K562 (cell line): ENCODE measurements around the gene RNF151.

ENCODE experiments used
- BHLHE40 ChIP-seq: IDR thresholded peaks from 2 replicates; pipeline ENCODE4 v1.6.1; 2011; ENCODE audit warnings: low read length, improper control_type of control experiment
- CSDE1 ChIP-seq, 2 experiments: fragments of 450-650 bp; IDR thresholded peaks; 2 replicates each; pipeline ENCODE4 v1.6.1; 2016; ENCODE audit warnings: mild to moderate bottlenecking in 1 of 2
- CTCF ChIP-seq, 3 experiments: IDR thresholded peaks in 2 of 3; conservative IDR thresholded peaks in 1 of 3; 2 replicates each; pipeline ENCODE4 v1.5.1; 2011 to 2012; ENCODE audit warnings: low read length in 3 of 3, mild to moderate bottlenecking in 3 of 3, control low read depth in 2 of 3, improper control_type of control experiment in 1 of 3, inconsistent platforms in 1 of 3, low read depth in 1 of 3, mixed read lengths in 1 of 3, moderate library complexity in 1 of 3; ENCODE audit not compliant: insufficient read depth in 2 of 3
- HINFP ChIP-seq: fragments of 450-650 bp; conservative IDR thresholded peaks from 2 replicates; pipeline ENCODE4 v1.6.1; 2016; ENCODE audit warnings: missing genetic modification characterization, low read depth, mild to moderate bottlenecking, control low read depth, missing compliant biosample characterization
- IRF1 ChIP-seq: sonication (generic); formaldehyde crosslinking; IDR thresholded peaks from 2 replicates; pipeline ENCODE4 v1.8.0; 2022; ENCODE audit warnings: missing genetic modification reagents, mild to moderate bottlenecking, borderline replicate concordance
- MEF2A ChIP-seq: IDR thresholded peaks from 2 replicates; pipeline ENCODE4 v1.6.1; 2011; ENCODE audit warnings: low read depth, mild to moderate bottlenecking, low read length, moderate library complexity; ENCODE audit not compliant: control insufficient read depth
- SPI1 ChIP-seq: IDR thresholded peaks from 2 replicates; pipeline ENCODE4 v1.6.1; 2011; ENCODE audit warnings: low read depth, low read length, control low read depth, borderline replicate concordance
- TAF1 ChIP-seq: IDR thresholded peaks from 2 replicates; pipeline ENCODE4 v1.6.1; 2011; ENCODE audit warnings: mild to moderate bottlenecking, low read length, moderate library complexity; ENCODE audit not compliant: insufficient read depth, control insufficient read depth, severe bottlenecking; ENCODE audit errors: extremely low read depth
- TGIF2 ChIP-seq: sonication (generic); formaldehyde crosslinking; IDR thresholded peaks from 2 replicates; pipeline ENCODE4 v1.8.1; 2022; ENCODE audit warnings: mild to moderate bottlenecking, missing genetic modification reagents, moderate library complexity
- ZKSCAN3 ChIP-seq: fragments of 250-450 bp; sonication (Bioruptor Pico); IDR thresholded peaks from 2 replicates; pipeline ENCODE4 v1.4.0; 2020
- ZNF324 ChIP-seq: fragments of 250-450 bp; sonication (Bioruptor Pico); IDR thresholded peaks from 2 replicates; pipeline ENCODE4 v1.4.0; 2020; ENCODE audit warnings: mild to moderate bottlenecking
- ZNF384 ChIP-seq: IDR thresholded peaks from 2 replicates; pipeline ENCODE4 v1.6.1; 2012; ENCODE audit warnings: low read depth, low read length, improper control_type of control experiment

GRCh38 chr16:2007081-2007836 is 40.6 kb downstream of the RNF151 start:
- no peak for TF ChIP-seq ZNF324
- no peak for TF ChIP-seq SPI1
- no peak for TF ChIP-seq CTCF (IDR thresholded peaks at IDR 0.05 in 2 of 3, conservative IDR thresholded peaks at IDR 0.05 in 1 of 3; ENCODE audit: insufficient read depth in 2 of 3, low read depth in 1 of 3, low read length in 3 of 3)
- TF ChIP-seq TAF1 = no peak
- no peak for TF ChIP-seq CSDE1 (IDR thresholded peaks at IDR 0.05)
- no peak for TF ChIP-seq MEF2A
- no peak for TF ChIP-seq HINFP
- no peak for TF ChIP-seq IRF1 (CRISPR knock-in tag)
- TF ChIP-seq BHLHE40 = no peak
- TF ChIP-seq TGIF2 (CRISPR knock-in tag) = no peak
- TF ChIP-seq ZKSCAN3 (CRISPR knock-in tag) = no peak
- TF ChIP-seq ZNF384 = no peak
